Measurements from ENCODE around the gene GIGYF2. TPM values are rescaled to one million over a fixed set of nuclear protein-coding genes. Genes with fewer than 3 reads are reported as not detected.

The GIGYF2 gene
- total RNA-seq, 1 donor = 58.5 TPM

DNA sequence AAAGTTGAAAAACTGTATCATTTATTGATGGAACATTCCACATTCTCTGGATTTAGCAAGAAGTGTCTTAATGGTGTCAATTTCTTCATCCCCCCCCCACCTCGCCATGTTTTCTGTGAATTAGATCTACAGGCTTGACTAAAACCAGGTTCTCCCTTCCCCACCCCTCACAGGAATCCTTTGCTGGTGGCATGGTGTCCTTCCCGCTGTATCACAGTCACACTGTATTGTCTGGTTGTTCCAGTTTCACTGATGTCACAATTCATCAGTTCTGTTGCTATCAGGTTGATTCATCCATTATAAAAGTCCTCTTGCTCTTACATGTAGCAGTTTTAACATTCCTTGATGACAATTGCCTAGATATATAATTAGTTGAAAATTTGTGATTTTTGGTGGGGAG, 166.9 kb downstream of the GIGYF2 start:
- no peak for DNase-seq (ENCODE audit: low read depth)
- TF ChIP-seq CTCF (IDR thresholded peaks at IDR 0.05; ENCODE audit: insufficient read depth, low read length) = no peak
- H3K4me3 ChIP-seq (ENCODE audit: low read depth, low read length) = no peak overlapping the region

DNA sequence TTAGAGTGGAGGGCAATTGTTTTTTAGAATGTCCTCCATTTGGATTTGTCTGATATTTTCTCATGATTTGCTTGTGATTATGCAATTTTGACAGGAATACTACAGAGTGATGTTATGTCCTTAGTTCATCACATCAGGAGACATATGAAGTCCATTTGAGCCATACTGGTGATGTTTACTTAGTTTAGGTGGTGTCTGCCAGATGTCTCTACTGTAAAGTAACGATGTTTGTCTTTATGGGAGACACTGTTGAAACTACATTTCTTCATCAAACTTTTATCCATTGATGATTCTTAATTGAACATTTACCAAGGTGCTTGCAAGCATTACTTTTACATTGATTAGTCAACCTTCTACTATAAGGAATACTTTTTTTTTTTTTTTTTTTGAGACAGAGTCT, 168.0 kb downstream of the GIGYF2 start:
- DNase-seq (ENCODE audit: low read depth) = no peak
- TF ChIP-seq CTCF (IDR thresholded peaks at IDR 0.05; ENCODE audit: insufficient read depth, low read length) = no peak
- no peak overlapping the region for H3K4me3 ChIP-seq (ENCODE audit: low read depth, low read length)

DNA sequence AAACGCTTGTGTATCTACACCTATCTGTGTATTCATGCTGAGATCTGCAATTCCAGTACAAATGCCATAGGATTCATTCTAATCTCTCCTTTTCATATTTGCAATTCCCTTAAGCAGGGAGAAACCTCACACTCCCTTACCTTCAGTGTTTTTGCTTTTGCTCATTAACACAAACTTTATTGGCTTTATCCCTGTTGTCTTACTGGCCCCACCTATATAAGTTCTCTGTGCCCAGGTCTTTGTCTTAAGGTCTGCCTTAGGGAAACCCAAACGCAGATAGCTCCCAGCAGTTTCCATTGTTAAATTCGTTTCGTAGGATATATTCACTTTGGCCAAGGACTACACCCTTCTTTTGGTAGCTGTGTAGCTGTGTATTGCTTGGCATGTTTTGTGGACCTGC, 169.0 kb downstream of the GIGYF2 start:
- H3K4me3 ChIP-seq (ENCODE audit: low read depth, low read length) = no peak overlapping the region
- no peak for DNase-seq (ENCODE audit: low read depth)
- no peak for TF ChIP-seq CTCF (IDR thresholded peaks at IDR 0.05; ENCODE audit: insufficient read depth, low read length)

DNA sequence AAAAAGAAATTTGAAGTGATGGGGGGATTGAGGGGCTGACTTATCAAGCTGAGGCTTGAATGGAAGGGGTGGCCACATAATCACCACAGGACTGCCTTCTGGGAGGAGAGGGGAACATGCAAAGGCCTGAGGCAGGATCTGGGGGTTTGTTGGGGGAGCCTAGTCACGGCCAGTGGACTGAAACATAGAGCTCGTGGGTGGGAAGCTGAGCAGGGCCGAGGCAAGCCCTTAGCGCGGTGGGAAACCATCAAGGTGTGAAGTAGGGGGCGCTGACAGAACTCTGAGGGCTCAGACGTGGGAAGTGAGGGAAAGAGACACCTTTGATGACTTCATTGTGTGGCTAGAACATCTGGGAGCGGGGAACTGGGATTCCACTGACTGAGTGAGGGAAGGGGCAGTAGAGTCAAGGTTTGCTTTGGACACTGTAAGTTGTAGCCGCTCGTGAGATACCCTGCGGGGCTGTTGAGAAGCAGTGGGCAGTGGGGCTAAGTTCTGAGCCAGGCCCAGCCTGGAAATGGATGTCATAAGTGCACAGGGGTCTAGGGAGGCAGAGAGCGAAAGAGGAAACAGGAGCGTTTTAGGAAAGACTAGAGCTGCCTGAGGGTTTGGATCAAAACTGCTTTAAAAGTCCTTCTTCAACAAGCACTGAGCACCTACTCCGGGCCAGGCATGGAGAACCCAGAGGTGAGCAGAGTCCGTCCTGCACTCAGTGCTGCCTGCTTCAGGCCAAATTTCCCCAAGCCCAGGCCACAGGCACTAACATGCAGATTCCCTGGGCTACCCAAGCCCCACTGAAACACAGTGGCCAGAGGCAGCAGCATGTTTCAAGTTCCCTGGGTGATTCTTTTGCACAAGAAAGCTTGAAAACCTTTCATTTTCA, 172.2 kb downstream of the GIGYF2 start:
- no peak for DNase-seq (ENCODE audit: low read depth)
- no peak overlapping the region for H3K4me3 ChIP-seq (ENCODE audit: low read depth, low read length)
- TF ChIP-seq CTCF (IDR thresholded peaks at IDR 0.05; ENCODE audit: insufficient read depth, low read length) = no peak

- no peak within 1 kb of the TSS for H3K4me3 ChIP-seq (ENCODE audit: low read depth, low read length)
- no peak for DNase-seq (ENCODE audit: low read depth)
- TF ChIP-seq CTCF (IDR thresholded peaks at IDR 0.05; ENCODE audit: insufficient read depth, low read length) = no peak
Observed at GRCh38 chr2:232870018-232870765, 173.1 kb downstream of the GIGYF2 start, which contains the start of gene SNORC. Gene SNORC, plus strand, starts transcription at chr2:232870264. Its CDS starts 78 bp downstream, at chr2:232870342.

DNA sequence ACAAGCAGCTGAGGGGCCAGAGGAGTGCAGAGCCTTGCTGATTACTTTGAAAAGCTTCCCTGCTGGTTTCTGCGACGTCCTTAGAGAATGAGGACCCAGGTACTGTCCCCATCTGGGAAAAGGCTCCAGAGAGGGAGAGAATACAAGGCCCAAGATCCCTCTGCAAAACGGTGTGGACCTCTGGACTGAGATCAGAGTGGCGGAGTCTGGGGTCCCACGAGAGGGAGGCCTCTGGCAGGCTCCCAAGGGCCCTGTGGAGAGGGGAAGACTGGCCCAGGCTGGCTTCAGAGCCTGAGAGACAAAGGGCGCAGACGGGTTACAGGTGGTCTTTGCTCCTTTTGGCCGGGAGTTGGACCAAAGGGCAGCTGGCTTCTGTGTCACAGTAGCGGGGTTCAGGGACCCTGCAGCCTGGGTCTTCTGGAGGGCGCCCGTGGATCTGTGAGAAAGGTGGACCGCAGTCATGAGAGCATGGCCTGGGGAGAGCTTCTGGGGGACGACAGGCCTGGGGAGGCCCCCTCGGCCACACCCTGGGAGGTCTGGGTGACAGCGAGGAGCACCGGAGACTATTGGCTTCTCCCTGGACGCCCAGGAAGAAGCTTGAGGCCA, 173.7 kb downstream of the GIGYF2 start:
- H3K4me3 ChIP-seq (ENCODE audit: low read depth, low read length) = no peak overlapping the region
- no peak for DNase-seq (ENCODE audit: low read depth)
- no peak for TF ChIP-seq CTCF (IDR thresholded peaks at IDR 0.05; ENCODE audit: insufficient read depth, low read length)
